Urothelium cell line (cell line): ENCODE results near the gene PSAPL1.

Experiments
- DNase-seq: peaks from one replicate; pipeline ENCODE4 v3.0.0; 2011; ENCODE audit warnings: low spot score, mixed read lengths
- FAIRE-seq: peaks from 2 replicates; lab custom pipeline; 2011; peaks lifted over from hg19 to GRCh38; lab: Jason Lieb, UNC

Gene PSAPL1

GRCh38 chr4:7398788-7399439 lies 35.8 kb downstream of the PSAPL1 start:
- FAIRE-seq = no peak
- DNase-seq = no peak

DNA sequence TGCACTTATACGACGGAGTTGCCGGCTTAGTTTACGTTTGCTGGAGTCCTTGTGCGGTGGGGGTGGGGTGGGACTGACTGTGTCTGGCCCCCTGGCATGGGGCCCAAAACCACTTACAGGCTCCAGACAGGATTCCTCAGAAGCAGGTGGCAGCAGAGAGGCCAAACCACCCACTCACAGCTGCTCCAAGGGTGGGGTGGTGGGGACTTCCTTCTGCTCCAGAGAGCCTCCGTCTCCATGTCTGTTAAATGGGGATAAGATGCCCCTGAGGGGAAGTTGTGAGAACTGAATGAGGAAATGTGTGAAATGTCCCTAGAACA lies 36.7 kb downstream of the PSAPL1 start:
- DNase-seq (peak; percentile 79), FAIRE-seq (no peak)

DNA sequence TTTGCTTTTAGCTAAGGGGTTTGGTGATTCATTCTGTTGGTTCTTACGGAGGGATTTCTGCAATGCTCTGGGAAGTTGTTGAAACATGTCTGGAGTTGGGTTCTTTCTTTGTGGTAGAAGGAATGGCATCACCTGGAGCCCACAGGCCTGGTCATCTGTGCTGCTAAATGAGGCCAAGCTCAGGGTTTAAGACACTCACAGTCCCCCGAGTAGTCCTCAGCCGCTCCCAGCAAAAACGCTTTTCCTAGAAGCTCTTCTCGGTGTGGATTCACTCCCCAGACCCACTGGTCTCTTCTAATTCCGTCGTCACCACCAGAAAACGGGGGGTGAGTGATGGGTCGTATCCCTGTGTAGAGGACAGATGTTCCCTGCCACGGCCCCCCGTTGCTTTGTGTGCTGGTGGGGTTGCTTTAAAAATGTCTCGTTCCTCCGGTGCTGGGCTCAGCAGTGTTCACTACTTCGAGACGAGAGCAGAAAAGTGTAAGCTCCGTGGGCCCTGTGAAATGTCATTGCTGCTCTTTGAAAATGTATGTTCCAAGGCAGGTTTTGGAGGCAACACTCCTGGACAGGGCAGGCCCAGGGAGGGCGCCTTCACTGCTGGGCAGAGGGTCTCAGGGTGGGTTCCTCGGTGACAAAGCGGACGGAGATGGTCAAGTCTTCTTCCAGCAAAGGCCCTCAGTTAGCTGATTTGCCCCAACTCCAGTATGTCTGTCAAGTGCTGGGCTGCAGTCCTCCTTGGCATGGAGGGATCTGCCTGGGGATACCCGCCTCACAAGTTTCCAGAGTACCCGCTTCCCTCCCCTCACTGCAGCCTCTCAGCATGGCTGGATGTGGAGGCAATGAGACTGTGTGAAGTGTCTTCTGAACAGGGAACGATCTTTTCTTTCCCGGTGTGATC lies 37.3 kb downstream of the PSAPL1 start:
- no peak for FAIRE-seq
- DNase-seq = no peak

DNA sequence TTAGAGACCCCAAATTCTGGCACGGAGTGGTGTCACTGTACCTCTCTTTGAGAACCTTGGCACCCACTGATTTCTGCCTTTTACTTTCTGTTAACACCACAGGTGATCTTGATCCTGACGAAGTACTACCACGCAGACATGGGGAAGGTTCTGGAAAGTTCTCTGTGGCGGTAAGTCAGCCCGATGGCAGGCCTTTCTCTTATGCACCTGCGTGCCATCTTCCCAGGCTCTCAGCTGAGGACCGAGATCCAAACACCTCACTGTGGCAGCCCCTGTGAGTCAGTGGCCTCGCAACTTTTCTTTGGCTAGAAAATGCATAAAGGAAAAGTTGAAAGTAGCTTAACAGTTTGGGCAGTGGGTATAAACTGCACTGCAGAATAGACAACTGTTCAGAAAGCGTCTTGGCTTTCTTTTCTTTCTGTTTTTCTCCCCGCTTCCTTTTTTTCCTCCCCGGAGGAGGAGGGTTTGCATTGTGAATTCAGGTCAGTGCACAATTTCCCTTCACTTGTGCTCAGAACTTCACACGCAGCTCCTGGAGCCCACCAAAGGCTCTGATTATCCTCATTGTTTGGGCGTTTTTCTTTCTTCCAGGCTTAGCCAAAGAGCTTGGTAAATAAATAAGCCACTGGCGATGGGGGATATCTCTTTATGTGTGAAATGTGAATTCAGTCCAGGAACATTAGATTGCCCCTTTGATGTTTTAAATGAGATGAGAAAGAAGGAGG lies 38.4 kb downstream of the PSAPL1 start:
- no peak for FAIRE-seq

DNA sequence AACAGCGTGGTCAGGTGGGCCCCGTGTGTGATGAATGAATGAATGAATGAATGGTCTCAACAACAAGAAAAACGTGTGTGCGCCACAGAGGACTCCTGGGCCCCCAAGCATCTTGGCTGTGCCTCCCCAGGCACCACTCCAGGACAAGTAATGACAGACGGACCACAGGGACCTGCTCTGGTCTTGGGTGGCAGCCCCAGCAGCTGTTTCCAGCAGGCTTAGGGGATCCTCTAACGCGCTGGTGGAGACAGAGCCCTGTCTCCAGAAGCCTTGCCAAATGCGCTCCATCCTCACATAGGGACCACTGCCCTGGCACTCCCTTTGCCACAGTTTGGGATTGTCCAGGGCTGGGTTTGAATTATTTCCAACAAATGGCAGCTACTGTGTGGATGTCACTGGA lies 39.1 kb downstream of the PSAPL1 start:
- FAIRE-seq = no peak
- DNase-seq = no peak

More for the DNA sequence above, 38.4 kb downstream of the PSAPL1 start:
- DNase-seq = no peak

DNA sequence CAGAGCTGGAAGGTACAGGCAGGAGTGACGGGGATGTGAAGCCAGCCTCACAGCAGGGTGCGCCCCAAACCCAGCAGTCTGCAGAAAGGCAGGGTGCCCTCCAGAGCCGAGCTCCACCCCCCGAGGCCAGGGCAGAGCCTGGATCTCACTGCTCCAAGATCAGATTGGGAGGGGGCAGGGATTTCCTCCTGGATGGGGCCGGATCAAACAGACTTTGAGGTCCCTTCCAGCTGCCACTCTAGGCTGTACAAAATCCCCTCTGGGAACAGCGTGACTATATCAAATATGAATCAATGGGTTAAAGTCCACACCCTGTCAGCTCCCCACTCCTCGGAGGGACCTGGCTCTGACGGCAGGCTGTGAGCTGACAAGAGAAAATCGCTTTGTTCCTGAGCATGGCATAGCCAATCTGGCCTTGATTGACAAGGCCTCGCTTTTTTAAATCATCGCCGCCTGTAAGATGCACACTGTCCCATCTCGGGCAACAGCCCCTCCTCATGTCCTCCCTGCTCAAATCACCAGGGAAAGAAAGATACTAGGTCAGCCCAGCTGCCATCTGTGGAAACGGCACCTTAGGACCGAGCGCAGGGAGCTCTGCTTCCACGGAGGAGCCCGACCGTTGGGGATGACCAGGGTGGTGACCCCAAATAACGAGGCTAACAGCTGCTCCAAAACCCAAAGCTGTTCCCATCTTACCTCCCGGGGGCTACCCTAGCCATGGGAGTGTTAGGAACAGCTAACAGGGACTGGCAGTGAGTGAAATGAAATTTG lies 39.9 kb downstream of the PSAPL1 start:
- FAIRE-seq = no peak
- no peak for DNase-seq

DNA sequence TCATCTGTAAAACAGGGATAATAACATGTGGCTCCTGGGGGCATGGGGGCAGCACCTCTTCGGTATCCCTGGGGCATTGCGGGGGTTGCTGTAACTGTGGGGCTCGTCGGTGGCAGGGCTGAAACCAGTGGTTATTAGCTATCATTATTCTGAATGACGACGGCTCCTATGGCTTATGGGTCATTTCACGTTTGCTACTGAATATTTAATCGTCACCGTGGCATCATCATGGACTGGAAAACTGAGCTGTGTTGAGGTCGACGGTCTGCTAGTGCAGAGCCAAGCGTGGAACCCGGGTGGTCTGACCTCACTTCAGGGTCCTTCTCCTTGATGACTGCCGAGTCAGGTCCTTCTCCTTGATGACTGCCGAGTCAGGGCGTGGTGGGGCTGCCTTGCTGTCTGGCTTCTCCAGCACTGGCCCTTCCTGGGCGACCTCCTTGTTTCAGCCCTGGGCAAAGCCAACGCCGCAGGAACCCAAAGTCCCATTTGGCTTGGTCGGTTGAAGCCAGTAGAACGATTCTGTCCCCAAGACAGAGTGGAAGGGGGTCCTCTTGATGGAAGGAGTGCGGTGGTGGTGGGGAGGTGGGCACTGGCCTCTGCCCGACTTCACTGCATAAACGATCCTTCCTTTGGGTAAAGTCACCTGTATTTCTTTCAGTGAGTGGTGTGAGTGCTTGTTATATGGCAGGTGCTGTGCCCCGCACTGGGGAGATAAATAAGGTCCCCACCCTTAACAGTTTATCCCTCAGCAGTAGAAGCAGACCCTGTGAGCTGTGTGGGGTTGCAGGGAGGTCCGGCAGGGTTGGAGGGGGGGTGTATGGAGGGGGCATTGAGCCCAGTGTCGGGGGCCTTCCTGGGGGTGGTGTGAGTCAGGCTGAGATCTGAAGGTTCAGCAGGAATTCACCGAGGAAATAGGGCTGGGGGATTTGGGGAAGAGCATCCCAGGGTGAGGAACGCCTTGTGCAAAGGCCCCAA lies 40.8 kb downstream of the PSAPL1 start:
- no peak for DNase-seq
- FAIRE-seq = no peak

GRCh38 chr4:7392438-7393421 lies 42.0 kb downstream of the PSAPL1 start:
- FAIRE-seq = no peak
- DNase-seq = peak; percentile 26

DNA sequence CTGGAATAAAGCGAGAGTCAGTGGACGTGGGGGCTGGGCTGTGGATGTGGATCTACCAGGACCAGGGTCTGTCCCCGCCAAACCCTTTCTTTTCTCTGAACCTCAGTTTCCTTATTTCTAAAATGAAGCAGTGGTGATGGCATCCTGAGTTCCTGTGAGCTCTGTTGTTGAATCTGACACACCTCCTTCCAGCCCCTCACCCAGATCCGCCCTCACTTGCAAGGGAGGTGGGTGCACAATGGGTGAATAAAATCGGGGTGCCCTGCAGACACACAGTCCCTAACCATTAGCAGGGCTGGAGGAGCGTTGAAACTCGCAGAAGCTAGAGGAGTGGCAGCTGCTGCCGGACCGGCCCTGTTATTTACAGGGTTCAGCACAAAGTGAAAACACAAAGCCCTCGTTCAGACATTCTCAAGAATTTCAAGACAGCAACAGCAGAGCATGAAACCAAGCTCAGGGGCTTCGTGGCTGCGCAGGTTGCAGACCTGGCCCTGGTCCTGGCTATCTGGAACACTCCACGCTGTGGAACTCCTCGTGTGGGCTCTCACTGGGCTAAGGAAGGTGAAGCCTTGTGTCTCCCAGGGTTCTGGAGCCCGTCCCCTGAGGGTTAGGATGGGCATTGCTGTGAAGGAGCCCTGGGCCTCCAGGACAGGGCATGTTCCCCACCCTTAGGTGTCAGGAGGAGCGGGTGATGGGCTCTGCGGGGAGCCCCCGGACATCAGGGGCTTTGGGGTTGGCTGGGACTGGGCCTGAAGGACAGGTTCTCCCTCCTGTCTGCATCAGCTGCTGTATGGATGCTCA lies 42.9 kb downstream of the PSAPL1 start:
- DNase-seq (no peak), FAIRE-seq (no peak)

- no peak for DNase-seq
- no peak for FAIRE-seq
These were observed 43.7 kb downstream of the PSAPL1 start for GRCh38 chr4:7390906-7391636.

DNA sequence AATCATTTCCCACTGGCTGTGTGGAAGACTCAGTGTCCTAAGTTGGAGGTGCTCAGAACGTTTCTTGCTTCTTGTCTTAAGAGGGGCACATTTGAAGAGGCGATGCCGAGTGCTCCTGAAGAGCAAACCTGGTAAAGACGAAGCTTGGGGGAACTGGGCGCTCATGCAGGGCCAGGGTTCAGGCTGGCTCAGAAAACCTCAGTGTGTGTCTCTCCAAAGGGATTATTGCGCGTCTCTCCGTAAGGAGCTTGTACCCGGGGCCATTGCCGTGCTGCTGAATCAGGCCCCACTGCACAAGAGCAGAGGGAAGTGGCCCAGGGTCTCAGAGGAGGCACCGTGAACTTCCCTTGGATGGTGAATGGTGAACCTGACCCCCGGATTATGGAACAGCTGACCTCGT lies 44.4 kb downstream of the PSAPL1 start:
- DNase-seq (no peak), FAIRE-seq (no peak)

- DNase-seq = no peak
- no peak for FAIRE-seq
These were observed 45.0 kb downstream of the PSAPL1 start for GRCh38 chr4:7389719-7390118.

DNA sequence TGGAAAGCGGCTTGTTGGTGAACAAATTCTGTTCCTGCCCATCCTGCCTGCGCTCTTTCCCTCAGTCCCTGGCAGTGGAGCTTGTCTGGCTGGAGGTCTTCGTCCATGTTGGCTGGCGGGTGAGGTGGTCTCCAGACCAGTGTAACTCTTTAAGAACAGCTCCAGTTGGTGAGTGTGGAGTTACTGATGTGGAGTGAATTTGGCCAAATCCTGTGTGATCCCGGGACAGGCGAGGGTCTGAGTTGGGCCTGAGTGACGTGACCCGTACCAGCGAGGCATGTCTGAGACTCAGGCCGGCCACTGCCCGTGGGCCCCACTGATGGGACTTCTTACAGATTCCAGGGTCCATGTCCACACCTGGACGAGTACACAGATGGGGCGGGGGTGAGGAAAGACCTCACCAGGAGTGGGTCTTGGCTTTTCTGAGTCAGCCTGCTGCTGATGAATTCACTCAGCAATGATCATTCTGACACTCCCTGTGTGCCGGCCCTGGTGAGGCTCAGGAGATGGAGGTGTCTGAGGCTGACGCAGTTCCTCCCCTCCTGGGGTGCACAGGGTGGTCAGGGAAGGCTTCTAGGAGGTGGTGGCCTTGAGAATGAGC lies 45.5 kb downstream of the PSAPL1 start:
- FAIRE-seq (no peak), DNase-seq (no peak)

- no peak for FAIRE-seq
- no peak for DNase-seq
These were observed 46.1 kb downstream of the PSAPL1 start for GRCh38 chr4:7388627-7389026.

DNA sequence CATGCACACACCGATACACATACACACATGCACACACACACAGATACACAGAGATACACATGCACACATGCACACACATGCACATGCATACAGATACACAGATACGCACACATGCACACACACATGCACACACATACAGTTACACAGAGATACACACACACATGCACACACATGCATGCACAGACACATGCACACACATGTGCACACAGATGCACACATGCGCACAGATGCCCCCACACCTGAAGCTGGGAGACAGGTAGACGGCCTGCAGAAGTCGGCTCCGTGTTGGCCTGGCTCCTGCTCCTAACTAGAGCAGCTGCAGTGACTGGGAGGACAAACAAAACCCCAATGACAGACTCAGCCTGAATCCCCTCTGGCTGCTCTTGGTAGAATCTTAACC lies 46.8 kb downstream of the PSAPL1 start:
- DNase-seq (no peak), FAIRE-seq (peak; percentile 65)

DNA sequence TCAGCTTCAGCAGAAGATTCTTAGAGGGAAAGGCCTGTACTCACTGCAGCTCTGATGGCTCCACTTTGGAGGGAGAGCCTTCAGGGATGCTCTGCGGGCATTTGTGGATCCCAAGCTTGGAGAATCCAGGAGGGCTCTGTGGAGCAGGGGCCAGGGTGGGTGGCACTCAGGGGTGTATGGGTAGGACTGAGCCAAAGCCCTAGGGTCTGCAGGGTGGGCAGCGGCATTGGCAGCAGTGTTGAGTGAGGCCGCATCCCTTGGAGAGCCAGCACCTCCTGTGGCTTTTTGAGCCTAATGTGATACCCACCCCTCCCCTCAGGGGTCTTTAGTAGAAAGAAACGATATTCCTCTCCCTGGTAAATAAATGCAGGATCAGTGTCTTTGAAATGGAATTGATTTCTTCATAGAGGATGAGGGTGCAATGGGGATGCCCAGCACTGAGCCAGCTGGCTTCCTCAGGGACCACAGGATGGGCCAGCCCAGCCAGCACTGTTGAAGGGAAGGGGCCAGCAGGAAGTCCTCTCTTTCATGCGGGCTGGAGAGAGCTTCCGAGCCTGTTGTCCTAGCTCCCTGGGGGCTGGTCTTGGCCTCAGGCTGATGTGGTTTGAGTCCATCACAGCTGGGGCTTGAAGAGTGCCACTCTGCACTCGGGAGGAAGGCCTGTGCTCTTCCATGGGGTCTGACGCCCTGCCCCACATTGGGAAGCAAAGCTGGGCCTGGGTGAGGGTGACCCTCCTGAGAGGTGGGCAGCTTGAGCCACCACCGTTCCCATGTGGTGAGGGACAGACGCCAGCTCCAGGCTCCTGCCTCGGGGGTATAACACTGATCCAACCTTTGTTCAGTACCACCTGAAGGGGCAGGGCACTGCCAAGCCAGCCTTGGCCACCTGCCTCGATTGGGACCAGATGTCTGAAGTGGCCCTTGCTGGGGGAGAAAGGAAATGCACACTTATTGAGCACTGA lies 49.5 kb downstream of the PSAPL1 start:
- DNase-seq (no peak), FAIRE-seq (no peak)
